SK-N-MC (cell line): ENCODE measurements around the gene ARID1B.
A peak's percentile ranks its signal among the peaks of the same experiment; 100 is the strongest.

ENCODE experiments used
- DNase-seq: peaks from one replicate; pipeline ENCODE4 v3.0.0-alpha.2; 2011; ENCODE audit warnings: low read depth, low spot score
- H3K27ac ChIP-seq: fragments of 200-600 bp; sonication (generic); 2 replicates; pipeline ENCODE4 v1.5.1; 2016; ENCODE audit warnings: mixed run types
- H3K36me3 ChIP-seq: fragments of 200-600 bp; sonication (generic); 2 replicates; pipeline ENCODE4 v1.6.1; 2017; ENCODE audit warnings: antibody characterized with exemption, low read length, mixed read lengths; ENCODE audit not compliant: insufficient read depth
- H3K4me3 ChIP-seq: fragments of 200-600 bp; sonication (generic); 2 replicates; pipeline ENCODE4 v1.5.1; 2016
- H3K9ac ChIP-seq: fragments of 200-600 bp; sonication (generic); 2 replicates; pipeline ENCODE4 v1.8.0; 2017; ENCODE audit warnings: mixed run types, mixed read lengths; ENCODE audit not compliant: insufficient read length
- H3K9me3 ChIP-seq: fragments of 200-600 bp; sonication (generic); 2 replicates; pipeline ENCODE4 v1.6.1; 2017; ENCODE audit warnings: low read depth, mild to moderate bottlenecking, antibody characterized with exemption, low read length, moderate library complexity, mixed read lengths
- EZH2 ChIP-seq: fragments of 200-600 bp; sonication (generic); IDR thresholded peaks from one replicate; pipeline ENCODE4 v1.6.1; 2017; ENCODE audit warnings: antibody characterized with exemption
- FOXP2 ChIP-seq: optimal IDR thresholded peaks from 2 replicates; pipeline ENCODE3; 2011; ENCODE audit warnings: mild to moderate bottlenecking, moderate library complexity; ENCODE audit not compliant: insufficient read depth; ENCODE audit errors: extremely low read length, control extremely low read depth
- POLR2AphosphoS5 ChIP-seq: IDR thresholded peaks from 2 replicates; pipeline ENCODE4 v1.6.1; 2012; ENCODE audit warnings: mild to moderate bottlenecking, low read depth, low read length, borderline replicate concordance

Gene ARID1B

GRCh38 chr6:156963712-156964700, 186.8 kb downstream of the ARID1B start:
- peak overlapping the region; percentile 91 for H3K27ac ChIP-seq
- H3K9ac ChIP-seq: peak overlapping the region; percentile 39
- peak overlapping the region; percentile 73 for H3K4me3 ChIP-seq

GRCh38 chr6:156967852-156968251, 190.7 kb downstream of the ARID1B start:
- H3K36me3 ChIP-seq: no peaks in the 10 kb centered on the region
- no peak for DNase-seq
- H3K9me3 ChIP-seq: no peaks in the 10 kb centered on the region
- H3K9ac ChIP-seq: no peak overlapping the region
- H3K27ac ChIP-seq: no peak overlapping the region
- no peak overlapping the region for H3K4me3 ChIP-seq
- TF ChIP-seq FOXP2 (no peak), POLR2AphosphoS5 (no peak), EZH2 (no peak)

More at GRCh38 chr6:156963712-156964700, 186.8 kb downstream of the ARID1B start:
- TF ChIP-seq POLR2AphosphoS5: 0 out of 2 replicates have a peak, but pooled peaks have one; percentile 9
- TF ChIP-seq EZH2: no peak
- no peak for TF ChIP-seq FOXP2
- no peaks in the 10 kb centered on the region for H3K9me3 ChIP-seq
- peak; percentile 82 for DNase-seq
- H3K36me3 ChIP-seq: no peaks in the 10 kb centered on the region

- Histone ChIP-seq H3K27ac (no peak overlapping the region), H3K36me3 (no peaks in the 10 kb centered on the region), H3K9me3 (no peaks in the 10 kb centered on the region), H3K9ac (no peak overlapping the region), H3K4me3 (no peak overlapping the region)
- no peak for DNase-seq
- TF ChIP-seq FOXP2 (no peak), EZH2 (no peak), POLR2AphosphoS5 (no peak)
Observed at GRCh38 chr6:156969233-156969632, 192.1 kb downstream of the ARID1B start.

GRCh38 chr6:156970595-156971112, 193.5 kb downstream of the ARID1B start:
- TF ChIP-seq FOXP2: no peak
- no peak for TF ChIP-seq EZH2
- TF ChIP-seq POLR2AphosphoS5: no peak
- DNase-seq: no peak
- H3K27ac ChIP-seq: peak overlapping the region; percentile 4; the same call in 1 of the 2 replicates

GRCh38 chr6:156971153-156971885, 194.1 kb downstream of the ARID1B start:
- Histone ChIP-seq H3K9me3 (no peaks in the 10 kb centered on the region), H3K9ac (no peak overlapping the region), H3K27ac (peak overlapping the region; percentile 12; the same call in 1 of the 2 replicates), H3K4me3 (no peak overlapping the region), H3K36me3 (no peaks in the 10 kb centered on the region)
- TF ChIP-seq FOXP2: no peak
- TF ChIP-seq POLR2AphosphoS5: no peak
- DNase-seq: no peak

More at GRCh38 chr6:156970595-156971112, 193.5 kb downstream of the ARID1B start:
- no peak overlapping the region for H3K9ac ChIP-seq
- H3K4me3 ChIP-seq: no peak overlapping the region
- H3K36me3 ChIP-seq: no peaks in the 10 kb centered on the region
- no peaks in the 10 kb centered on the region for H3K9me3 ChIP-seq

- DNase-seq: no peak
- Histone ChIP-seq H3K4me3 (no peak overlapping the region), H3K9ac (no peak overlapping the region), H3K36me3 (no peaks in the 10 kb centered on the region), H3K27ac (peak overlapping the region; percentile 10; the same call in 1 of the 2 replicates), H3K9me3 (no peaks in the 10 kb centered on the region)
- TF ChIP-seq POLR2AphosphoS5: no peak
- TF ChIP-seq FOXP2: no peak
- TF ChIP-seq EZH2: no peak
Observed at GRCh38 chr6:156972145-156972544, 195.0 kb downstream of the ARID1B start.

GRCh38 chr6:156974830-156975261, 197.7 kb downstream of the ARID1B start:
- Histone ChIP-seq H3K9me3 (no peaks in the 10 kb centered on the region), H3K27ac (peak overlapping the region; percentile 38; the same call in 1 of the 2 replicates), H3K4me3 (no peak overlapping the region), H3K36me3 (no peaks in the 10 kb centered on the region), H3K9ac (no peak overlapping the region)
- DNase-seq: no peak
- TF ChIP-seq FOXP2 (no peak), POLR2AphosphoS5 (no peak), EZH2 (no peak)

GRCh38 chr6:156975414-156975813, 198.2 kb downstream of the ARID1B start:
- Histone ChIP-seq H3K36me3 (no peaks in the 10 kb centered on the region), H3K27ac (0 out of 2 replicates have a peak overlapping the region, but pooled peaks have one; percentile 93), H3K9me3 (no peaks in the 10 kb centered on the region), H3K9ac (no peak overlapping the region), H3K4me3 (no peak overlapping the region)
- DNase-seq: no peak
- TF ChIP-seq FOXP2 (no peak), POLR2AphosphoS5 (no peak), EZH2 (no peak)
